Astrocyte (in vitro differentiated cells and primary cell): ENCODE results near the gene DUOX2. TPM values are rescaled to one million over a fixed set of nuclear protein-coding genes. Genes with fewer than 3 reads are reported as not detected.

Experiments used
- DNase-seq: peaks from one replicate; pipeline ENCODE4 v3.0.0-alpha.2; 2010; ENCODE audit warnings: low read depth
- FAIRE-seq: peaks from 2 replicates; lab custom pipeline; 2011; peaks lifted over from hg19 to GRCh38; lab: Jason Lieb, UNC
- H2AFZ ChIP-seq: 2 replicates; pipeline ENCODE4 v1.6.0; 2012; ENCODE audit warnings: low read depth, low read length, inconsistent platforms
- H3K27ac ChIP-seq: 2 replicates; pipeline ENCODE4 v1.5.1; 2011; ENCODE audit warnings: low read depth, low read length, inconsistent platforms
- H3K27me3 ChIP-seq: 2 replicates; pipeline ENCODE4 v1.6.0; 2011; ENCODE audit warnings: low read length, inconsistent platforms; ENCODE audit not compliant: insufficient read depth
- H3K36me3 ChIP-seq: 2 replicates; pipeline ENCODE4 v1.5.1; 2011; ENCODE audit warnings: low read length, inconsistent platforms; ENCODE audit not compliant: insufficient read depth
- H3K4me1 ChIP-seq: 2 replicates; pipeline ENCODE4 v1.5.1; 2011; ENCODE audit warnings: low read length, inconsistent platforms; ENCODE audit not compliant: insufficient read depth
- H3K4me2 ChIP-seq: 2 replicates; pipeline ENCODE4 v1.6.0; 2012; ENCODE audit warnings: low read length, inconsistent platforms
- H3K4me3 ChIP-seq: 2 replicates; pipeline ENCODE4 v1.5.1; 2011; ENCODE audit warnings: low read depth, mild to moderate bottlenecking, low read length, inconsistent platforms; ENCODE audit not compliant: insufficient read depth
- H3K79me2 ChIP-seq: 2 replicates; pipeline ENCODE4 v1.6.0; 2012; ENCODE audit warnings: mild to moderate bottlenecking, low read length, inconsistent platforms; ENCODE audit not compliant: insufficient read depth
- H3K9ac ChIP-seq: 2 replicates; pipeline ENCODE4 v1.6.0; 2012; ENCODE audit warnings: mild to moderate bottlenecking, low read length, inconsistent platforms
- H3K9me3 ChIP-seq: 2 replicates; pipeline ENCODE4 v1.5.1; 2012; ENCODE audit warnings: low read depth, mild to moderate bottlenecking, low read length, inconsistent platforms; ENCODE audit not compliant: insufficient read depth
- H4K20me1 ChIP-seq: 2 replicates; pipeline ENCODE4 v1.6.0; 2012; ENCODE audit warnings: low read length, inconsistent platforms; ENCODE audit not compliant: insufficient read depth
- H3K27ac Mint-ChIP-seq: one replicate; pipeline ENCODE4 v1.8.0; 2021; ENCODE audit warnings: mild to moderate bottlenecking, mixed read lengths; ENCODE audit not compliant: unreplicated experiment
- H3K27me3 Mint-ChIP-seq: one replicate; pipeline ENCODE4 v1.8.0; 2021; ENCODE audit warnings: low read depth, mixed read lengths; ENCODE audit not compliant: unreplicated experiment
- H3K36me3 Mint-ChIP-seq: one replicate; pipeline ENCODE4 v1.8.0; 2021; ENCODE audit warnings: low read depth, mixed read lengths; ENCODE audit not compliant: unreplicated experiment
- H3K4me1 Mint-ChIP-seq: one replicate; pipeline ENCODE4 v1.8.0; 2021; ENCODE audit warnings: low read depth, mixed read lengths; ENCODE audit not compliant: unreplicated experiment
- H3K4me3 Mint-ChIP-seq: one replicate; pipeline ENCODE4 v1.8.0; 2021; ENCODE audit warnings: mild to moderate bottlenecking, moderate library complexity, mixed read lengths; ENCODE audit not compliant: unreplicated experiment
- H3K9me3 Mint-ChIP-seq: one replicate; pipeline ENCODE4 v1.8.0; 2021; ENCODE audit warnings: mild to moderate bottlenecking, mixed read lengths; ENCODE audit not compliant: unreplicated experiment
- CTCF ChIP-seq: IDR thresholded peaks from 2 replicates; pipeline ENCODE4 v1.5.1; 2011; ENCODE audit warnings: low read depth, mild to moderate bottlenecking, inconsistent platforms, low read length, moderate library complexity; ENCODE audit not compliant: insufficient read depth
- EZH2 ChIP-seq: IDR thresholded peaks from 2 replicates; pipeline ENCODE4 v1.6.1; 2012; ENCODE audit warnings: mild to moderate bottlenecking, low read length, inconsistent platforms; ENCODE audit not compliant: insufficient read depth
- total RNA-seq: library from RNA; stranded (reverse); gene quantifications from 2 replicates; pipeline ENCODE4 v1.2.1, GENCODE V29; 2021

Gene DUOX2
- total RNA-seq, 1 donor from 2014 or later, result 0.14 TPM

GRCh38 chr15:45146405-45146804 is 32.4 kb upstream of the DUOX2 start:
- H3K27ac ChIP-seq, result no peak overlapping the region
- Mint-ChIP-seq H3K27me3 (peaks cover 28% of the 10 kb centered on the region), H3K36me3 (peaks cover 7% of the 10 kb centered on the region), H3K4me3 (no peak overlapping the region), H3K27ac (no peak overlapping the region), H3K4me1 (no peaks in the 10 kb centered on the region), H3K9me3 (peaks cover under 1% of the 10 kb centered on the region)
- no peaks in the 10 kb centered on the region for H3K36me3 ChIP-seq
- FAIRE-seq, result no peak
- H4K20me1 ChIP-seq, result no peaks in the 10 kb centered on the region
- H3K9me3 ChIP-seq, result no peaks in the 10 kb centered on the region
- no peak for DNase-seq
- H3K4me1 ChIP-seq, result no peaks in the 10 kb centered on the region
- H3K79me2 ChIP-seq, result no peaks in the 10 kb centered on the region
- no peak overlapping the region for H2AFZ ChIP-seq
- no peak overlapping the region for H3K9ac ChIP-seq
- TF ChIP-seq CTCF, result no peak
- no peak for TF ChIP-seq EZH2
- H3K4me3 ChIP-seq, result no peak overlapping the region
- H3K4me2 ChIP-seq, result no peak overlapping the region
- H3K27me3 ChIP-seq, result peaks cover 7% of the 10 kb centered on the region

- Histone ChIP-seq H3K9me3 (no peaks in the 10 kb centered on the region), H3K79me2 (no peaks in the 10 kb centered on the region), H2AFZ (no peak overlapping the region), H3K27me3 (peaks cover 7% of the 10 kb centered on the region), H3K4me3 (no peak overlapping the region), H3K4me2 (no peak overlapping the region), H3K9ac (no peak overlapping the region), H4K20me1 (no peaks in the 10 kb centered on the region), H3K27ac (no peak overlapping the region), H3K4me1 (no peaks in the 10 kb centered on the region), H3K36me3 (no peaks in the 10 kb centered on the region)
- TF ChIP-seq EZH2 (no peak), CTCF (no peak)
- Mint-ChIP-seq H3K4me1 (no peaks in the 10 kb centered on the region), H3K36me3 (peaks cover 2% of the 10 kb centered on the region), H3K9me3 (no peaks in the 10 kb centered on the region), H3K4me3 (no peak overlapping the region), H3K27ac (no peak overlapping the region), H3K27me3 (peaks cover 28% of the 10 kb centered on the region)
- DNase-seq (no peak), FAIRE-seq (no peak)
Measured at GRCh38 chr15:45144775-45145174, 30.8 kb upstream of the DUOX2 start.

GRCh38 chr15:45143946-45144345 is 30.0 kb upstream of the DUOX2 start:
- Histone ChIP-seq H3K27me3 (peaks cover 7% of the 10 kb centered on the region), H3K36me3 (no peaks in the 10 kb centered on the region), H4K20me1 (no peaks in the 10 kb centered on the region), H3K27ac (no peak overlapping the region), H3K79me2 (no peaks in the 10 kb centered on the region), H3K4me3 (no peak overlapping the region), H2AFZ (no peak overlapping the region), H3K4me1 (no peaks in the 10 kb centered on the region), H3K9me3 (no peaks in the 10 kb centered on the region), H3K4me2 (no peak overlapping the region), H3K9ac (no peak overlapping the region)
- peaks cover 28% of the 10 kb centered on the region for H3K27me3 Mint-ChIP-seq
- H3K36me3 Mint-ChIP-seq, result peaks cover 2% of the 10 kb centered on the region
- H3K9me3 Mint-ChIP-seq, result no peaks in the 10 kb centered on the region
- no peak overlapping the region for H3K4me3 Mint-ChIP-seq
- H3K27ac Mint-ChIP-seq, result no peak overlapping the region
- TF ChIP-seq CTCF (no peak), EZH2 (no peak)
- FAIRE-seq (no peak), DNase-seq (no peak)
- no peaks in the 10 kb centered on the region for H3K4me1 Mint-ChIP-seq
